ENCODE results near the gene RNF121.
"Not testable (repeated sequence)": the region's sequence is repeated elsewhere in the genome, so short reads cannot be mapped to it uniquely, and the experiment has no call there.

RNF121 gene

DNA sequence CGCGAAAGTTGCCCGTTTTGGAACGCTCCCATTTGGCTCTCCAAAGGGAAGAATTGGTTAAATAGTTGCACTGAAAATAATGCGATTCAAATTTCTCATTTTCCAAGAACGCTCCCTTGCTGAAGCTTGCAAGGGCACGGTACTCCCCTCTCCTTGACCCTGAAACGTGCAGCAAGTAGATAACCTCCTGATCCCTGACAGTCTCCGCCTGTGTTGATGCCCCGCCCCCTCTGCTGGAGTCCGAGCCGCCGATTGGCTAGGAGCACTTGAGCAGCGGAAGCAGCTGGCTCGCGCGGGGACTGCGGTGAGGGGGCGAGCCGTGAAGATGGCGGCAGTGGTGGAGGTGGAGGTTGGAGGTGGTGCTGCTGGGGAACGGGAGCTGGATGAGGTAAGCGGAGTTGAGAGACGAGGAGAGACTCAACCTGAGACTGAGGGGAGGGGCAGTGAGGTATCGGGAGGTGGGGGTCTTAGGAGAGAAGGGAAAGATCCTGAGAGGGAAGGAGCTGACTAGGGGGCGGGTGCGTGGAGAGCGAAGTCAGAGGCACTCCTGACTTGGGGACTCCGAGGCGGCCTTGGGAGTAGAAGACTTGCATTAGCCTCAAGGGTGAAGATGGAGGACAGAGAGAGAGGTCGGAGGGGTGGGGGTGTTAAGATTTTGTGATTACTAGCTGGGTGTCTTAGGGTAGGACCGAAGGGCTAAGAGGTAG is at the start of gene RNF121:
Gene RNF121 (plus strand): TSS at position 310 of the 707 bp plus-strand sequence. CDS start 16 bp downstream, at position 326.
- DNase-seq: peak; percentile 93

DNA sequence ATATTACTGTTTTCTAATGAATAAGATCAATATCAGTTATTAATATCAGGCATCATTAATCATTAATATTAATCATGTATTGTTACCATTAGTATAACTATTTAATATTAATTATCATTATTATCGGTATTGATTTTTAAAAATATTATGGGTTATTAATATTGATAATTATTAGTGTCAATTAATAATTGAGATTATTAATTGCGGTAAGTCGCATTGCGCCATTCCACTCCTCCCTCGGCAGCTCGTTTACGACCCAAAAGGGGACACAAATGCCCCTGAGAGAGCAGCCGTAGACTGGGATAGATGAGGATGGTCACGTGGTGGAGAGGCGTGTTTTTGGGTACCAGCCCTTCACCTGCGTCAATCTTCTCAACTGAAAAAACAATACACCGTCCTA is 43.0 kb upstream of the RNF121 start:
- DNase-seq: not testable (repeated sequence)

DNA sequence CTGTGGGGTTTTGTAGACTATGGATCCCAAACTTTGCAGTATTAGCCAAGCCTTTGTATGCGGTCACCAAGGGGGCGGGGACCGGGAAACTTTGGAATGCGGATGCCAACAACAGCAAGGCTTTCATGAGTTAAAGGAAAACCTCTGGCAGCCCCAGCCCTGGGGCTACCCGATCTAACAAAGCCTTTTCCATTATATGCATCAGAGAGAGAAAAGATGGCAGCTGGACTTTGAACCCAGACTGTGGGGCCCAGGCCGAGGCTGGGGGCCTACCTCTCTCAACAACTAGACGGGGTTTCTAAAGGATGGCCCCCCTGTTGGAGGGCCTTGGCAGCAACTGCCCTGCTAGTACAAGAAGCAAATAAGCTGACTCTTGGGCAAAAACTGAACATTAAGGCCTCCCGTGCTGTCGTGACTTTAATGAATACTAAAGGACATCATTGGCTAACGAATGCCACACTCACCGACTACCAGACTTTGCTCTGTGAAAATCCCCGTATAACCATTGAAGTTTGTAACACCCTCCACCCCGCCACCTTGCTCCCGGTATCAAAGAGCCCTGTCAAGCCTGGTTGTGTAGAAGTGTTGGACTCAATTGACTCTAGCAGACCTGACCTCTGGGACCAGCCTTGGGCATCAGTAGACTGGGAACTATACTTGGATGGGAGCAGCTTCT is 40.4 kb upstream of the RNF121 start:
- not testable (repeated sequence) for DNase-seq

DNA sequence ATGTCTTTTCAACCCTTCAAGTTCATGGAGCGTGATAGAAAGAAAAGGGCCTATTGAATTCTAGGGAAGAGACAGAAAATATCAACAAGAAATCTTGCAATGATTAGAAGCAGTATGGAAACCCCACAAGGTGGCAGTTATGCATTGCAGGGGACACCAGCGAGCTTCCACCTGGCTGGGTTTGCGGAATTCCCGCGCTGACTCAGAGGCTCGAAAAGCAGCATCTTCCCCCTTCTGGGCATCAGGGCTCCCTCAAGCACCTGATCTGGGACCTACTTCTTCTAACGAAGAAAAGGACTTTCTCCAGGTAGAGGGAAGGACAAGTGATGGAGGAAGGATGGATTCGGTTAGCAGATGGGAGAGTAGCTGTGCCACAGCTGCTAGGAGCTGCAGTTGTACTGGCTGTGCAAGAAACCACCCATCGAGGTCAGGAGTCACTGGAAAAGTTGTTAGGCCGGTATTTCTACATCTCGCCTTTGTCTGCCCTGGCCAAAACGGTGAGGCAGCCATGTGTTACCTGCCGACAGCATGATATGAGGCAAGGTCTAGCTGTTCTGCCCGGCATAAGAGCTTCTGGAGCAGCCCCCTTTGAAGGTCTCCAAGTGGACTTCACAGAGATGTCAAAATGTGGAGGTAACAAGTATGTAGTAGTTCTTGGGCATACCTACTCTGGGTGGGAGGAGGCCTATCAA is 39.5 kb upstream of the RNF121 start:
- DNase-seq: not testable (repeated sequence)

DNA sequence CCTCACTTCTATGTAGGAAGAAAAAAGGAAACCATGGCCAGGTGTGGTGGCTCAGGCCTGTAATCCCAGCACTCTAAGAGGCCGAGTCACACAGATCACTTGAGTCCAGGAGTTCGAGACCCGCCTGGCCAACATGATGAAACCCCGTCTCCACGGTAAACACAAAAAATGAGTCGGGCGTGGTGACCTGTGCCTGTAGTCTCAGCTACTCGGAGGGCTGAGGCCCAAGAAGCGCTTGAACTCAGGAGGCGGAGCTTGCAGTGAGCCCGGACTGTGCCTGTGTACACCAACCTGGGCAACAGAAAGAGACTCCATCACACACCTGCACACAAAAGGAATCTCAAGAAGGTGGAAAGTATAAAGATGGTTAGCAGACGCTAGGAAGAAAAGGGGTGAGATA is 32.9 kb upstream of the RNF121 start:
- DNase-seq: no peak

DNA sequence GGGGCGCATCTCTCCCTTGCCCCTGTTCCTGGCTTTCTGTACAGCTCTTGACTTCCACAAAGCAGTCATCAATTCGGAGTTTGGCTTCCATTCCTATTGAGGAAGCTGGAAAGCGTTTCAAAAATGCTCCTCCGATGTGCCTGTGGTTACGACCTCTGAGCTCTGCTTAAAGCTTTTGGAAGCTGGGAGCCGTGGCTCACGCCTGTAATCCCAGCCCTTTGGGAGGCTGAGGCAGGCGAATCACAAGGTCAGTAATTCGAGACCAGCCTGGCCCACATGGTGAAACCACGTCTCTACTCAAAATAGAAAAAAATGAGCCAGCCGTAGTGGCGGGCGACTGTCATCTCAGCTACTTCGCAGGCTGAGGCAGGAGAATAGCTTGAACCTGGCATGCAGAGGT is 27.7 kb upstream of the RNF121 start:
- not testable (repeated sequence) for DNase-seq

DNA sequence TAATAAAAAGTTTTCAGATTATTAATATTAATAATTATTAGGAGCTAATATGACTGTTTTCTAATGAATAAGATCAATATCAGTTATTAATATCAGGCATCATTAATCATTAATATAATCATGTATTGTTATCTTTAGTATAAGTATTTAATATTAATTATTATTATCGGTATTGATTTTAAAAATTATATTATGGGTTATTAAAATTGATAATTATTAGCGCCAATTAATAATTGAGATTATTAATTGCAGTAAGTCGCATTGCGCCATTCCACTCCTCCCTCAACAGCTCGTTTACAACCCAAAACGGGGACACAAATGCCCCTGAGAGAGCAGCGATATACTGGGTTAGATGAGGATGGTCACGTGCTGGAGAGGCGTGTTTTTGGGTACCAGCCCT is 20.6 kb upstream of the RNF121 start:
- DNase-seq: no peak

DNA sequence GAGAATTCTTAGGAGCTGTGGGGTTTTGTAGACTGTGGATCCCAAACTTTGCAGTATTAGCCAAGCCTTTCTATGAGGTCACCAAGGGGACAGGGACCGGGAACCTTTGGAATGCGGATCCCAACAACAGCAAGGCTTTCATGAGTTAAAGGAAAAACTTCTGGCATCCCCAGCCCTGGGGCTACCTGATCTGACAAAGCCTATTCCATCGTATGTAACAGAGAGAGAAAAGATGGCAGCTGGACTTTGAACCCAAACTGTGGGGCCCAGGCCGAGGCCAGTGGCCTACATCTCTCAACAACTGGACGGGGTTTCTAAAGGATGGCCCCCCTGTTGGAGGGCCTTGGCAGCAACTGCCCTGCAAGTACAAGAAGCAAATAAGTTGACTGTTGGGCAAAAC is 18.1 kb upstream of the RNF121 start:
- not testable (repeated sequence) for DNase-seq

DNA sequence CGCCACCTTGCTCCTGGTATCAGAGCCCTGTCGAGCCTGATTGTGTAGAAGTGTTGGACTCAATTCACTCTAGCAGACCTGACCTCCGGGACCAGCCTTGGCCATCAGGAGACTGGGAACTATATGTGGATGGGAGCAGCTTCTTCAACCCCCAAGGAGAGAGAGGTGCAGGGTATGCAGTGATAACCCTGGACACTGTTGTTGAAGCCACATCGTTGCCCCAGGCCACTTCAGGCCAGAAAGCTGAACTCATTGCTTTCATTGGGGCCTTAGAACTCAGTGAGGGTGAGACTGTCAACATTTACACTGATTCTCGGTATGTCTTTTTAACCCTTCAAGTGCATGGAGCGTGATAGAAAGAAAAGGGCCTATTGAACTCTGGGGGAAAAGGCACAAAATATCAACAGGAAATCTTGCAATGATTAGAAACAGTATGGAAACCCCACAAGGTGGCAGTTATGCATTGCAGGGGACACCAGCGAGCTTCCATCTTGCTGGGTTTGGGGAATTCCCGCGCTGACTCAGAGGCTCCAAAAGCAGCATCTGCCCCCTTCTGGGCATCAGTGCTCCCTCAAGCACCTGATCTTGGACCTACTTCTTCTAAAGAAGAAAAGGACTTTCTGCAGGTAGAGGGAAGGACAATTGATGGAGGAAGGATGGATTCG is 17.4 kb upstream of the RNF121 start:
- DNase-seq: not testable (repeated sequence)

DNA sequence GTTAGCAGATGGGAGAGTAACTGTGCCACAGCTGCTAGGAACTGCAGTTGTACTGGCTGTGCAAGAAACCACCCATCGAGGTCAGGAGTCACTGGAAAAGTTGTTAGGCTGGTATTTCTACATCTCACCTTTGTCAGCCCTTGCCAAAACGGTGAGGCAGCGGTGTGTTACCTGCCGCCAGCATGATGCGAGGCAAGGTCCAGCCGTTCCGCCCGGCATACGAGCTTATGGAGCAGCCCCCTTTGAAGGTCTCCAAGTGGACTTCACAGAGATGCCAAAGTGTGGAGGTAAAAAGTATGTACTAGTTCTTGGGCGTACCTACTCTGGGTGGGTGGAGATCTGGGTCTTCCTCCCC is 16.9 kb upstream of the RNF121 start:
- not testable (repeated sequence) for DNase-seq

DNA sequence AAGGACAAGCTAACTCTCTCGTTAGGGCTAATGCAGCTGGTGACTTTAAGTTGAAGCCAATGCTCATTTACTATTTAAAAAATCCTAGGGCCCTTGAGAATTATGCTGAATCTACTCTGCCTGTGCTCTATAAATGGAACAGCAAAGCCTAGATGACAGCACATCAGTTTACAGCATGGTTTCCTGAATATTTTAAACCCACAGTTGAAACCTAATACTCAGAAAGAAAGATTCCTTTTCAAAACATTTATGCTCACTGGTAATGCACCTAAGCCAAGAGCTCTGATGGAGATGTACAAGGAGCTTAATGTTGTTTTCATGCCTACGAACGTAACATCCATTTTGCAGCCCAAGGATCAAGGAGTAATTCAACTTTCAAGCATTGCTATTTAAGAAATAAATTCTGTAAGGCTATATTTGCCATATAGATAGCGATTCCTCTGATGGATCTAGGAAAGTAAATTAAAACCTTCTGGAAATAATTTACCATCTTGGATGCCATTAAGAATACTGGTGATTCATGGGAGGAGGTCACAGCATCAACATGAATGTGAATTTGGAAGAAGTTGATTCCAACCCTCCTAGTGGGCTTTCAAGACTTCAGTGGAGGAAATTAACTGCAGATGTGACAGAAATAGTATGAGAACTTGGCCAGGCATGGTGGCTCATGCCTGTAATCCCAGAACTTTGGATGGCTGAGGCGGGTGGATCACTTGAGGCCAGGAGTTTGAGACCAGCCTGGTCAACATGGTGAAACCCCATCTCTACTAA is 14.9 kb upstream of the RNF121 start:
- no peak for DNase-seq

DNA sequence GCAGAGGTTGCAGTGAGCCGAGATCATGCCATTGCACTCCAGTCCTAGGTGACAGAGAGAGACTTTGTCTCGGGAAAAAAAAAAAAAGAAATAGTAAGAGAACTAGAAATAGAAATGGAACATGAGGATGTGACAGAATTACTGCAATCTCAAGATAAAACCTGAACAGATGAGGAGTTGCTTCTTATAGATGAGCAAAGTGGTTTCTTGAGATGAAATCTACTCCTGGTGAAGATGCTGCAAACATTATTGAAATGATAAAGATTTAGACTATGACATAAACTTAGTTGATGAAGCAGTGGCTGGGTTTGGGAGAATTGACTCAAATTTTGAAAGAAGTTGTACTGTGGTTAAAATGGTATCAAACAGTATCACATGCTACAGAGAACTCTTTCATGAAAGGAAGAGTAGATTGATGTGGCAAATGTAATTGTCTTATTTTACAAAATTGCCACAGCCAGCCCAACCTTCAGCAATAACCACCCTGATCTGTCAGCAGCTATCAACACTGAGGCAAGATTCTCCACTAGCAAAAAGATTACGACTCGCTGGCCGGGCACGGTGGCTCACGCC is 14.1 kb upstream of the RNF121 start:
- DNase-seq: no peak

DNA sequence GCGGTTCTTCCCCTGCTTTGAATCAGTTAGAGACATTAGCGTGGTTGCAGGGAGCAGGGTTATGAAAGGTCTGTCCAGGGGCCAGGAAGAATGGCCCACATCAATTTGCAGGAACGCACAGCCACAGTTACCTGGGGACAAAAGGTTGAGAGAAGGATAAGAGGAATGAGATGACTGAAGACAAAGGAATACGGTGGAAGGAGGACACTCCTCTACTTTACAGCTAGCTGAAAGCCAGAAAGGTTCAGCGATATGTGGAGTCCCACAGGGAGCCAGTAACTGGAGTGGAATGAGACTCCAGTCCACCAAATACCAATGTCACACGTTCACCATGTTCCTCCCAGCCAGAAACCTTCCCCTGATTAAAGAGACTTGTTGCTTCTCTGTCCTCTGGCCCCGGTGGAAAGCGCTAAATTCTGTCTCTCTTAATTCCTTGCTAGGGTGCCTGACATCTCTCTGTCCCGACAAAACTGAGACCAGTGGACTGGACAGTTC is 11.2 kb upstream of the RNF121 start:
- DNase-seq: no peak

DNA sequence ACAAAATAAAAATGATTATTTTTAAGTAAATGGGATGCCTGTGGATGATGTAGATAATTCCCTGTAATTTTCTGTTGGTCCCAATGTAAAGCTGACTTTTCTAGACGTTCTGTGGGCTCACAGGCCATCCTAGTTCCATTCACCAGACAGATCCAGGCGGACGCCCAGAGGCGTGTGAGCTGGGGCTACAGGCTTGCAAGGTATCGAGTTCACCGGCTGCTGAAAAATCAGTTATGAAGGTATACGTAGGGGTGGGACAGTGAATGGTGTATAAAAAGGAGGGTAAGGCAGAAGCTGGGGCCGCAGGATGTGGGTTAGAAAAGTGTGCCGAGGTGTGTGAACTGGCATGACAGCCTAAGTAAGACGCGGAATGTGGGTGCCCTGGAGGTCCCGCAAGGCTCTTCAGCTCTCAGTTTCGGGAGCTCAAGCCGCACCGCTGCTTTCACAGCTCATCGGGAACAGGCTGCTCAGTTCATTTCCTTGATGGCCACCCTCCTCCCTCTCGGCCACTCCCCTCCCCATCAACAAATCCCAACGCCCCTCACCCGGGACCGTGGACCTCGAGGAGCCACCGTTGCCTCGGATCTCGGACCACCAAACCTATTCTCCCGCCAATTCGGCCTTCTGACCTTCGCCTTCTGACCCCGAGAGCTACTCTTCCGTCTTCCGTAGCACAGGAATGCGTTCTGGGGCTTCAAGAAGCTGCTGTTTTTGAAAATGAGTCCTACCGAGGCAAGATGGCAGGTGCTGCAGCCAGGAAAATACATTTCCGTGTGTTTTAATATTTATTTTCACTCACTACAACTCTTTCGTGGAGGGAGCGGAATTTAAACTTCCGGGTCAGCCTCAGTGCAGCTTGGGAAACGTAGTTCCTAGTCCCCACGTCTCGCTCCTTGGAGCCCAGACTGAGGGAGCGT is 768 bp upstream of the RNF121 start, which contains the start of gene XNDC1N:
Gene XNDC1N (minus strand): TSS at position 775 of the 917 bp plus-strand sequence. CDS start 5,241 bp downstream, outside the sequence.
- DNase-seq: peak; percentile 88

DNA sequence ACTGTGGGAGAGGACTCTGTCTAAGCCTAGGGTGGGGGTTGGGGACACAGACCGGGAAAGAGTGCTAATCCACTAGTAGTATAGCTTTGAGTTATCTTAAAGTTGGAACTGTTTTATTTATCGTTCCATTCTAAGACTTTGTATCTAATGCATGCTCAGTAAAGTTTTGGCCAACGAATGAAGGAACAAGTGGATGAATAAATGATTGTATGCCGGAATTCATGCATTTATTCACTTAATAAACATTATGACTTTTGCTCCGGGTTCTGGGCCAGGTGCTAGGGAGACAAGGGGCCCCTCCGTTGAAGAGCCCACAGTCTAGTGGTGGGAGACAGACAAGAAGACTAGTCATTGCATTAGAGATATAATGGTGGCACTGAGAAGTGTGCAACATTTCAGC is 645 bp downstream of the RNF121 start:
- no peak for DNase-seq

DNA sequence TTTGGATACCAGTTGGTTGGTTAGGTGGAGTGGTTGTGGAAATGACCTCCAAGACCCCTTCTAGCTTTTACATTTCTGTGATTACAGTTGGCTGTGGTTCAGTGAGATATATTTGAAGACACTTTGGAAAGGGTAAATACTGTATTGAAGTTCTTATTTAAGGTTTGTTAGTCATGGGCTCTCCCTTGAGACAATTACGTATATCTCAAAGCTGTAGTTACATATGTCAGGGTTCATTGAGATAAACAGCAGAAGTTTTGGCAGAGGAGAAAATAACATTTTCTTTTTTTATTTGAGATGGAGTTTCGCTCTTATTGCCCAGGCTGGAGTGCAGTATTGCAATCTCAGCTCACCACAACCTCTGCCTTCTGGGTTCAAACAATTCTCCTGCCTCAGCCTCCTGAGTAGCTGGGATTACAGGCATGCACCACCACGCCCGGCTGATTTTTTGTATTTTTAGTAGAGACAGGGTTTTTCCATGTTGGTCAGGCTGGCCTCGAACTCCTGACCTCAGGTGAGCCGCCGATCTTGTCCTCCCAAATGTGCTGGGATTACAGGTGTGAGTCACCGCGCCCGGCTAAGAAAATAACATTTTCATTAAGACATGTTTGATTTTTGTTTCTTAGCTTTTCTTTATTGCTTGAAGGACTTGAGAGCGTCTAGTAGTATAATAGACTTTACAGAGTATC is 1.9 kb downstream of the RNF121 start:
- no peak for DNase-seq

DNA sequence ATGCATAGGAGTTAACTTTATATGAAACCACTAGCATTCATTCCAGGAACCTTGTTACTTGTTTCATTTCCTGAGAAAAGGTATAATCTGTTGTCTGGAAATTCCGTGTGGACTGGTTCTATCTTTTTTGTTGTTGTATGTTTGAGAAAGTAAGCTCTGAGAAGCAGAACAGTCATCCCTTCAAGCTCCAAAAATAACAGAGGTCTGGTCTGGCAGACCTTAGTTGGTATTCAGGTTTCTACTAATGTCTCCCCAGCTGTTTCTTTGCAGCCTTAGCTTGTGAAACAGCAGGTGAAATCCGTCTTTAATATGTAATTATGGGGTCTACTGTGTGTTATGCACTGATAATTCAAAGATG is 2.4 kb downstream of the RNF121 start:
- DNase-seq: no peak

DNA sequence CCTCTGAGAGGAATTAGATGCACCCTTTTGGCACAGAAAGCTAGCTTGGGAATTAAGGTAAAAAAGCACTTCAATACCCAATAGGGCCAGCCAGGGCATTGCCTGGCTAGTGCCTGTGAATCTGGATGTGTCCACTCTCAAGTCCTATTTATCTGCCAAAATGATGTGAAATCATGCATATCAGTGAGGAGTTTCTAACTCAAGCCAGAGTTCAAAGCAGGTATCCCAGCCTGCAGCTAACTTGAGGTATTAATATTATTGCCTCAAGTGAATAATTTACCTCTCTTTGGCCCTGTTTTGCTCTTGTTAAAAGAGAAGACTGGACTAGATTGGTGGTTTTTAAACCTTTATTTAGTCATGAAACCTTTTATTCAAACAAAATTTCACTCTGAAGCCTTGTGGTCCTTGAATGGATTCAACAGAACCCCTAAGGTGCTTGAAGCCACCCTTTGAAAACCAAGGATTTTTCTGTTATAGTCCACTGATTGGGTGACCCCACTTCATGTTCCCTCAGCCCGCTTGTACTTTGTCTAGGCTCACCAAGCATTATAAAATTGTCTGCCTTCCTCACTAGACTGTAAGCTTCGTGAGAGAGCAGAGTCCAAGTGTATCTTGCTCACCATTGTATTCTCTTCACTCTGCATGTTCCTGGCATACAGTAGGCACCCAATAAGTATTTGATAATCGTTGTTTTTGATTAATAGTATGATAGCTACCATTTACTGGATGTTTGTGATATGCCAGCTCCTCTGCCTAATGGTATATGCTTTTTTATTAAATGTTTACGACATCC is 4.5 kb downstream of the RNF121 start:
- no peak for DNase-seq

DNA sequence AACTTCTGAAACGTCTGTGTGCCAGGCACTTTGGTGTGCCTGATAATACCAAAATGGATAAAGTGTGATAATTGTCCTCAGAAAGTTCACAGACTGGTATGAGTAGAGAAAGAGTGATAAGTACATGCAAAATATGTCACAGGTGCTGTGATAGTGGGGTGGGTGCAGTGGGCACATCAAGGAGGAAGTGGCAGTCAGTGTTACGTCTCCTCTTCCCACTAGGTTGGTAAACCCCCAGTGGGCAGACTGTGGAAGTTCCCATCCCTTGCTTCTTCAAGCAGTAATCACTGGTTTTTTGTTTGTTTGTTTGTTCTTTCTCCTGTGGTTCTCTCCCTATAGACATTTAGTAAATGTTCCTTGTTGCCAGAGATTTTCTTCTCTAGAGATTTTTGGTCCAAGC is 5.4 kb downstream of the RNF121 start:
- no peak for DNase-seq
